HCT116 (cell line): ENCODE data around the gene IFI44. TPM values are rescaled to one million over a fixed set of nuclear protein-coding genes. Genes with fewer than 3 reads are reported as not detected.

Experiments
- ATAC-seq: fragments of 200-7000 bp; cut with Tn5 transposase; 2 replicates; pipeline ENCODE4 v1.9.1; 2020; ENCODE audit warnings: mild to moderate bottlenecking, moderate library complexity
- Bru-seq: library from RNA; stranded (reverse); fragments of 400-500 nt; gene quantifications from one replicate; lab custom pipeline; 2021; lab: Mats Ljungman, UMichigan
- BruChase-seq, 2 experiments: library from RNA; stranded (reverse); fragments of 400-500 nt; gene quantifications; one replicate each; lab custom pipeline; 2021; lab: Mats Ljungman, UMichigan
- BruUV-seq: library from RNA; stranded (reverse); fragments of 400-500 nt; replicated peaks from 2 replicates; lab custom pipeline; 2021; lab: Mats Ljungman, UMichigan
- CTCF ChIA-PET: fragments of 300-600 bp; sonication (Branson Sonifier 250); formaldehyde crosslinking; loops from one replicate; lab custom pipeline; 2021; ENCODE audit warnings: antibody characterized with exemption; lab: Charles Lee
- POLR2A ChIA-PET: fragments of 300-600, 350-600 bp; sonication (Branson Sonifier 250); formaldehyde crosslinking; loops from one replicate; lab custom pipeline; 2021; ENCODE audit warnings: antibody characterized with exemption; lab: Charles Lee
- RAD21 ChIA-PET, 2 experiments: fragments of 300-600 bp; sonication (Branson Sonifier 250); formaldehyde crosslinking; loops; one replicate each; lab custom pipeline; 2023; ENCODE audit warnings: low total read pairs in 2 of 2; ENCODE audit not compliant: uncharacterized antibody in 2 of 2, unreplicated experiment in 2 of 2, low non-redundant PET in 1 of 2; lab: Charles Lee
- DNase-seq: peaks from one replicate; pipeline ENCODE4 v3.0.0-alpha.2; 2010; ENCODE audit warnings: low read depth, low spot score
- H2AFZ ChIP-seq: fragments of 200-600 bp; shearing (Covaris generic), sonication (generic); 2 replicates; pipeline ENCODE4 v1.6.1; 2017; ENCODE audit warnings: low read depth, mixed run types, mixed read lengths, antibody characterized with exemption, low read length; ENCODE audit not compliant: poor library complexity, severe bottlenecking
- H3K27ac ChIP-seq: 2 replicates; pipeline ENCODE4 v1.5.1; 2012; ENCODE audit warnings: low read depth, low read length
- H3K27me3 ChIP-seq: fragments of 200-600 bp; sonication (generic); 2 replicates; pipeline ENCODE4 v1.6.1; 2016; ENCODE audit warnings: mixed run types, low read length, mixed read lengths; ENCODE audit not compliant: insufficient read depth
- H3K36me3 ChIP-seq, 2 experiments: fragments of 200-500 bp in 1 of 2; fragments of 200-600 bp in 1 of 2; sonication (Bioruptor generic) in 1 of 2; sonication (generic) in 1 of 2; 2 replicates each; pipeline versions ENCODE4 v1.5.1 to v1.6.1; 2014 to 2016; ENCODE audit warnings: low read length in 2 of 2, inconsistent platforms in 1 of 2, mixed read lengths in 1 of 2, mixed run types in 1 of 2; ENCODE audit not compliant: insufficient read depth in 2 of 2, control insufficient read depth in 1 of 2
- H3K4me1 ChIP-seq, 2 experiments: fragments of 200-600 bp in 1 of 2; sonication (generic) in 1 of 2; 2 replicates each; pipeline versions ENCODE4 v1.5.1 to v1.6.1; 2012 to 2017; ENCODE audit warnings: low read length in 2 of 2, inconsistent platforms in 1 of 2, mild to moderate bottlenecking in 1 of 2, mixed read lengths in 1 of 2, mixed run types in 1 of 2, moderate library complexity in 1 of 2; ENCODE audit not compliant: insufficient read depth in 2 of 2, control insufficient read depth in 1 of 2
- H3K4me2 ChIP-seq: fragments of 200-600 bp; sonication (generic); 2 replicates; pipeline ENCODE4 v1.6.1; 2017; ENCODE audit warnings: mixed run types, low read length, mixed read lengths
- H3K4me3 ChIP-seq, 2 experiments: fragments of 200-600 bp in 1 of 2; sonication (generic) in 1 of 2; replicated peaks in 1 of 2; 2 replicates each; pipeline ENCODE4 v1.5.1; 2011 to 2016; ENCODE audit warnings: low read length in 2 of 2, control low read depth in 1 of 2, low read depth in 1 of 2, mild to moderate bottlenecking in 1 of 2, mixed read lengths in 1 of 2, mixed run types in 1 of 2
- H3K79me2 ChIP-seq: fragments of 200-600 bp; sonication (generic); 2 replicates; pipeline ENCODE4 v1.6.1; 2017; ENCODE audit warnings: mild to moderate bottlenecking, mixed run types, low read length, moderate library complexity, mixed read lengths; ENCODE audit not compliant: insufficient read depth
- H3K9ac ChIP-seq: fragments of 200-600 bp; sonication (generic); 2 replicates; pipeline ENCODE4 v1.6.1; 2016; ENCODE audit warnings: low read length, mixed read lengths
- H3K9me2 ChIP-seq: fragments of 200-600 bp; sonication (generic), shearing (Covaris generic); 2 replicates; pipeline ENCODE4 v1.6.1; 2017; ENCODE audit warnings: mixed run types, mild to moderate bottlenecking, moderate library complexity; ENCODE audit not compliant: insufficient read depth
- H3K9me3 ChIP-seq, 2 experiments: fragments of 200-500 bp in 1 of 2; fragments of 200-600 bp in 1 of 2; sonication (Bioruptor generic) in 1 of 2; sonication (generic) in 1 of 2; 2 replicates each; pipeline ENCODE4 v1.6.1; 2014 to 2017; ENCODE audit warnings: low read length in 2 of 2, mixed read lengths in 2 of 2, inconsistent platforms in 1 of 2, low read depth in 1 of 2, mild to moderate bottlenecking in 1 of 2, mixed run types in 1 of 2, moderate library complexity in 1 of 2; ENCODE audit not compliant: control insufficient read depth in 1 of 2, insufficient read depth in 1 of 2
- H4K20me1 ChIP-seq: fragments of 200-600 bp; sonication (generic), shearing (Covaris generic); 2 replicates; pipeline ENCODE4 v1.6.1; 2017; ENCODE audit warnings: mixed run types, mild to moderate bottlenecking, moderate library complexity; ENCODE audit not compliant: insufficient read depth
- CEBPB ChIP-seq: IDR thresholded peaks from 2 replicates; pipeline ENCODE4 v1.6.1; 2012; ENCODE audit warnings: low read depth
- ELF1 ChIP-seq: IDR thresholded peaks from 2 replicates; pipeline ENCODE4 v1.6.1; 2012; ENCODE audit warnings: low read depth, borderline replicate concordance
- POLR2AphosphoS5 ChIP-seq: IDR thresholded peaks from 2 replicates; pipeline ENCODE4 v1.6.1; 2011; ENCODE audit warnings: mild to moderate bottlenecking, low read depth, low read length, moderate library complexity
- RAD21 ChIP-seq: IDR thresholded peaks from 2 replicates; pipeline ENCODE4 v1.6.1; 2012; ENCODE audit warnings: low read depth, mild to moderate bottlenecking
- SIN3A ChIP-seq: IDR thresholded peaks from 2 replicates; pipeline ENCODE4 v1.6.1; 2012; ENCODE audit warnings: low read depth
- TCF7L2 ChIP-seq: IDR thresholded peaks from 2 replicates; pipeline ENCODE4 v1.7.0; 2011; ENCODE audit warnings: borderline replicate concordance, inconsistent platforms; ENCODE audit not compliant: insufficient read depth, insufficient read length; ENCODE audit errors: extremely low read depth
- YY1 ChIP-seq: IDR thresholded peaks from 2 replicates; pipeline ENCODE4 v1.6.1; 2011; ENCODE audit warnings: low read length, low read depth, moderate library complexity, mild to moderate bottlenecking; ENCODE audit not compliant: insufficient replicate concordance; ENCODE audit errors: extremely low read depth
- ZNF274 ChIP-seq: fragments of 200-500 bp; sonication (Bioruptor generic); IDR thresholded peaks from 2 replicates; pipeline ENCODE4 v1.6.1; 2014; ENCODE audit warnings: mild to moderate bottlenecking, low read depth, low read length, inconsistent platforms
- intact Hi-C: fragments of 100-400 bp; cut with micrococcal nuclease; formaldehyde crosslinking; loops from 2 replicates; pipeline ENCODE4 v1.10.0; 2022
- long read RNA-seq: library from polyadenylated mRNA; unstranded; transcript quantifications from one replicate; pipeline ENCODE4 v2.0.0, GENCODE V29; 2021; ENCODE audit not compliant: unreplicated experiment
- polyA plus RNA-seq: library from polyadenylated mRNA; unstranded; fragments of >200 nt; gene quantifications from 2 replicates; pipeline ENCODE4 v1.2.1, GENCODE V29; 2012; ENCODE audit warnings: missing spikeins
- total RNA-seq: library from RNA; stranded (reverse); gene quantifications from one replicate; pipeline ENCODE4 v1.2.1, GENCODE V29; 2021; ENCODE audit not compliant: unreplicated experiment
- TF ChIP-seq, protein P1 (sequence below): IDR thresholded peaks from 2 replicates; pipeline ENCODE4 v1.6.1; 2012
- TF ChIP-seq, protein P2 (sequence below): IDR thresholded peaks from 2 replicates; pipeline ENCODE4 v1.6.1; 2012; ENCODE audit warnings: low read depth
- TF ChIP-seq, protein P3 (sequence below): IDR thresholded peaks from 2 replicates; pipeline ENCODE4 v1.6.1; 2011; ENCODE audit warnings: mild to moderate bottlenecking, low read length, moderate library complexity; ENCODE audit not compliant: insufficient replicate concordance; ENCODE audit errors: extremely low read depth

IFI44 gene, protein sequence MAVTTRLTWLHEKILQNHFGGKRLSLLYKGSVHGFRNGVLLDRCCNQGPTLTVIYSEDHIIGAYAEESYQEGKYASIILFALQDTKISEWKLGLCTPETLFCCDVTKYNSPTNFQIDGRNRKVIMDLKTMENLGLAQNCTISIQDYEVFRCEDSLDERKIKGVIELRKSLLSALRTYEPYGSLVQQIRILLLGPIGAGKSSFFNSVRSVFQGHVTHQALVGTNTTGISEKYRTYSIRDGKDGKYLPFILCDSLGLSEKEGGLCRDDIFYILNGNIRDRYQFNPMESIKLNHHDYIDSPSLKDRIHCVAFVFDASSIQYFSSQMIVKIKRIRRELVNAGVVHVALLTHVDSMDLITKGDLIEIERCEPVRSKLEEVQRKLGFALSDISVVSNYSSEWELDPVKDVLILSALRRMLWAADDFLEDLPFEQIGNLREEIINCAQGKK
- total RNA-seq (0.66 TPM), Bru-seq, nascent RNA (percentile 23 among the genes with signal in this experiment), BruChase-seq, experiment 1, labeled RNA remaining after a 6-hour chase (percentile 24 among the genes with signal in this experiment), BruChase-seq, experiment 2, labeled RNA remaining after a 2-hour chase (percentile 32 among the genes with signal in this experiment)
- 0.19 and 0.31 TPM in 2 replicates for polyA plus RNA-seq
- long read RNA-seq = 0 reads

DNA sequence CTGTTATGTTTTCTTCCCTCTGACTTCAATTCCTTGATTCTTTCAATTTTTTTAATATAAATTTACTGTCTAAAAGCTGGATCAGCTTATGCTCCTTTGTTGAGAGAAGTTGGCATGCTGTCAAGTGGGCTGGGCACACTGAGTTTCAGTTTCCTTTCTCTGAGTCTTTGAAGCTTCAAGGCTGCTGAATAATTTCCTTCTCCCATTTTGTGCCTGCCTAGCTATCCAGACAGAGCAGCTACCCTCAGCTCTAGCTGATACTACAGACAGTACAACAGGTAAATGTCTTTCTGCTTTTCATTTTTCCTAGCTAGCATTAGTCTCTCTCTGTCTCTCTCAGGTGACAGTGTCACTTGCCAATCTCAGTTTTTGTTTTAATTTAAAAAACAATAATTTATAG is at the start of gene IFI44:
TSS of gene IFI44 (plus strand) at position 204 of the 400 bp plus-strand sequence. CDS start 365 bp downstream, outside the sequence.
- intact Hi-C loops = no loop called here
- Histone ChIP-seq H3K79me2 (no peaks in the 10 kb centered on the region), H3K9me3 (no peaks in the 10 kb centered on the region), H2AFZ (no peak within 1 kb of the TSS), H3K9ac (no peak within 1 kb of the TSS), H3K27ac (no peak within 1 kb of the TSS), H3K27me3 (no peaks in the 10 kb centered on the region), H4K20me1 (no peaks in the 10 kb centered on the region), H3K4me3 (no peak within 1 kb of the TSS), H3K9me2 (no peaks in the 10 kb centered on the region), H3K4me1 (no peaks in the 10 kb centered on the region), H3K4me2 (no peak within 1 kb of the TSS), H3K36me3 (no peaks in the 10 kb centered on the region)
- ATAC-seq (no peak), DNase-seq (no peak)
- ChIA-PET CTCF (no interaction called here), RAD21 (no interaction called here), POLR2A (no interaction called here)
- no TSS peak for BruUV-seq
- peak; percentile 50 for TF ChIP-seq TCF7L2
- TF ChIP-seq, protein P1, sequence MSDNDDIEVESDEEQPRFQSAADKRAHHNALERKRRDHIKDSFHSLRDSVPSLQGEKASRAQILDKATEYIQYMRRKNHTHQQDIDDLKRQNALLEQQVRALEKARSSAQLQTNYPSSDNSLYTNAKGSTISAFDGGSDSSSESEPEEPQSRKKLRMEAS = no peak

DNA sequence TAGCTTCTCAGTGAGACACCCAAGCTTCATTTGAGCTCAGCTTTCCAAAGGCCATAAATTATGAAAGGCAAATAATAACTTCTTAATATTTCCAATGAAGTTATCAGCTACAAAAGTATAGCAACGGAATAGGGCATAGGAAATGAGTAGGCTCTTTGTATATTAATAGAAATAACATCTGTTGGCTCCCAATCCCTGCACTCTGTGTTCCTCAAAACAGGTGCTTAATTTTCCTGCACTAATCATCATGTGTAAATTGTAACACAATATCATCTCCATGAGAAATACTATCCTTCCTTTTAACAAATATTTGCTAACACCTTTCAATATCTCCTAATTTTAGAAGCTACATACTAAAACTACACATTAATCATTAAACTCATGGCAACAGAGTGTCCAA is 48.6 kb upstream of the IFI44 start:
- POLR2A ChIA-PET = no interaction called here
- CTCF ChIA-PET = interaction anchor here (1.2 to 2.5 kb wide), 3 partner anchors 16 to 470 kb away, joined by 3 to 12 read pairs (median 7); no protein-coding TSS in a partner anchor
- intact Hi-C loops = no loop called here
- TF ChIP-seq ZNF274 (no peak), RAD21 (no peak), CEBPB (no peak), SIN3A (no peak), YY1 (no peak), POLR2AphosphoS5 (no peak), ELF1 (no peak)
- TF ChIP-seq, protein P2, sequence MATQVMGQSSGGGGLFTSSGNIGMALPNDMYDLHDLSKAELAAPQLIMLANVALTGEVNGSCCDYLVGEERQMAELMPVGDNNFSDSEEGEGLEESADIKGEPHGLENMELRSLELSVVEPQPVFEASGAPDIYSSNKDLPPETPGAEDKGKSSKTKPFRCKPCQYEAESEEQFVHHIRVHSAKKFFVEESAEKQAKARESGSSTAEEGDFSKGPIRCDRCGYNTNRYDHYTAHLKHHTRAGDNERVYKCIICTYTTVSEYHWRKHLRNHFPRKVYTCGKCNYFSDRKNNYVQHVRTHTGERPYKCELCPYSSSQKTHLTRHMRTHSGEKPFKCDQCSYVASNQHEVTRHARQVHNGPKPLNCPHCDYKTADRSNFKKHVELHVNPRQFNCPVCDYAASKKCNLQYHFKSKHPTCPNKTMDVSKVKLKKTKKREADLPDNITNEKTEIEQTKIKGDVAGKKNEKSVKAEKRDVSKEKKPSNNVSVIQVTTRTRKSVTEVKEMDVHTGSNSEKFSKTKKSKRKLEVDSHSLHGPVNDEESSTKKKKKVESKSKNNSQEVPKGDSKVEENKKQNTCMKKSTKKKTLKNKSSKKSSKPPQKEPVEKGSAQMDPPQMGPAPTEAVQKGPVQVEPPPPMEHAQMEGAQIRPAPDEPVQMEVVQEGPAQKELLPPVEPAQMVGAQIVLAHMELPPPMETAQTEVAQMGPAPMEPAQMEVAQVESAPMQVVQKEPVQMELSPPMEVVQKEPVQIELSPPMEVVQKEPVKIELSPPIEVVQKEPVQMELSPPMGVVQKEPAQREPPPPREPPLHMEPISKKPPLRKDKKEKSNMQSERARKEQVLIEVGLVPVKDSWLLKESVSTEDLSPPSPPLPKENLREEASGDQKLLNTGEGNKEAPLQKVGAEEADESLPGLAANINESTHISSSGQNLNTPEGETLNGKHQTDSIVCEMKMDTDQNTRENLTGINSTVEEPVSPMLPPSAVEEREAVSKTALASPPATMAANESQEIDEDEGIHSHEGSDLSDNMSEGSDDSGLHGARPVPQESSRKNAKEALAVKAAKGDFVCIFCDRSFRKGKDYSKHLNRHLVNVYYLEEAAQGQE = no peak
- TF ChIP-seq, protein P3, sequence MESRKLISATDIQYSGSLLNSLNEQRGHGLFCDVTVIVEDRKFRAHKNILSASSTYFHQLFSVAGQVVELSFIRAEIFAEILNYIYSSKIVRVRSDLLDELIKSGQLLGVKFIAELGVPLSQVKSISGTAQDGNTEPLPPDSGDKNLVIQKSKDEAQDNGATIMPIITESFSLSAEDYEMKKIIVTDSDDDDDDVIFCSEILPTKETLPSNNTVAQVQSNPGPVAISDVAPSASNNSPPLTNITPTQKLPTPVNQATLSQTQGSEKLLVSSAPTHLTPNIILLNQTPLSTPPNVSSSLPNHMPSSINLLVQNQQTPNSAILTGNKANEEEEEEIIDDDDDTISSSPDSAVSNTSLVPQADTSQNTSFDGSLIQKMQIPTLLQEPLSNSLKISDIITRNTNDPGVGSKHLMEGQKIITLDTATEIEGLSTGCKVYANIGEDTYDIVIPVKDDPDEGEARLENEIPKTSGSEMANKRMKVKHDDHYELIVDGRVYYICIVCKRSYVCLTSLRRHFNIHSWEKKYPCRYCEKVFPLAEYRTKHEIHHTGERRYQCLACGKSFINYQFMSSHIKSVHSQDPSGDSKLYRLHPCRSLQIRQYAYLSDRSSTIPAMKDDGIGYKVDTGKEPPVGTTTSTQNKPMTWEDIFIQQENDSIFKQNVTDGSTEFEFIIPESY = no peak

More for the DNA sequence above, 48.6 kb upstream of the IFI44 start:
- no peaks in the 10 kb centered on the region for H3K79me2 ChIP-seq
- RAD21 ChIA-PET = no interaction called here
- peak overlapping the region; percentile 22 for H2AFZ ChIP-seq
- no TSS peak for BruUV-seq
- no peaks in the 10 kb centered on the region for H3K9me3 ChIP-seq
- no peaks in the 10 kb centered on the region for H3K9me2 ChIP-seq
- H3K9ac ChIP-seq = no peak overlapping the region
- no peak overlapping the region for H3K4me2 ChIP-seq
- no peaks in the 10 kb centered on the region for H3K4me1 ChIP-seq
- H3K27ac ChIP-seq = no peak overlapping the region
- ATAC-seq = no peak
- H3K4me3 ChIP-seq = no peak overlapping the region
- no peak for DNase-seq
- H3K36me3 ChIP-seq = no peaks in the 10 kb centered on the region
- H3K27me3 ChIP-seq = no peaks in the 10 kb centered on the region
- H4K20me1 ChIP-seq = no peaks in the 10 kb centered on the region
